Dendritic cell treated with granulocyte-macrophage colony-stimulating factor and Interleukin-4, amounts not matched to agents 40 ng/mL and 50 ng/mL, for 4 days (primary cell): ENCODE measurements around the gene NKD2.

Experiments
- H3K27ac Mint-ChIP-seq: one replicate; pipeline ENCODE4 v1.8.0; 2022; ENCODE audit warnings: mild to moderate bottlenecking, mixed read lengths
- H3K27me3 Mint-ChIP-seq: one replicate; pipeline ENCODE4 v1.8.0; 2022; ENCODE audit warnings: mild to moderate bottlenecking, mixed read lengths
- H3K36me3 Mint-ChIP-seq: one replicate; pipeline ENCODE4 v1.8.0; 2022; ENCODE audit warnings: low read depth, mixed read lengths
- H3K4me1 Mint-ChIP-seq: one replicate; pipeline ENCODE4 v1.8.0; 2022; ENCODE audit warnings: low read depth, mixed read lengths
- H3K4me3 Mint-ChIP-seq: one replicate; pipeline ENCODE4 v1.8.0; 2022; ENCODE audit warnings: mild to moderate bottlenecking, moderate library complexity, mixed read lengths
- H3K9me3 Mint-ChIP-seq: one replicate; pipeline ENCODE4 v1.8.0; 2022; ENCODE audit warnings: mixed read lengths
- intact Hi-C: fragments of 100-400 bp; cut with micrococcal nuclease; formaldehyde crosslinking; loops from one replicate; pipeline ENCODE4 v1.15.0; 2022

The NKD2 gene

GRCh38 chr5:1008451-1009358 is at the start of gene NKD2:
Gene NKD2 (plus strand): TSS chr5:1008802. CDS start chr5:1009058, 256 bp downstream.
- Mint-ChIP-seq H3K9me3 (no peaks in the 10 kb centered on the region), H3K27ac (no peak within 1 kb of the TSS), H3K27me3 (peaks cover 72% of the 10 kb centered on the region), H3K4me1 (peaks cover 16% of the 10 kb centered on the region), H3K4me3 (no peak within 1 kb of the TSS), H3K36me3 (no peaks in the 10 kb centered on the region)
- intact Hi-C loops, result no loop called here

GRCh38 chr5:959581-960531 is 48.7 kb upstream of the NKD2 start:
- Mint-ChIP-seq H3K4me1 (no peaks in the 10 kb centered on the region), H3K9me3 (no peaks in the 10 kb centered on the region), H3K4me3 (no peak overlapping the region), H3K36me3 (no peaks in the 10 kb centered on the region), H3K27ac (no peak overlapping the region), H3K27me3 (peaks cover 18% of the 10 kb centered on the region)
- intact Hi-C loops, result no loop called here

- no peaks in the 10 kb centered on the region for H3K4me1 Mint-ChIP-seq
- no peaks in the 10 kb centered on the region for H3K9me3 Mint-ChIP-seq
- peaks cover 15% of the 10 kb centered on the region for H3K27me3 Mint-ChIP-seq
- H3K27ac Mint-ChIP-seq, result no peak overlapping the region
- no peaks in the 10 kb centered on the region for H3K36me3 Mint-ChIP-seq
- H3K4me3 Mint-ChIP-seq, result no peak overlapping the region
- intact Hi-C loops, result no loop called here
These were observed 48.1 kb upstream of the NKD2 start for GRCh38 chr5:960551-960950.

- intact Hi-C loops, result no loop called here
- no peaks in the 10 kb centered on the region for H3K9me3 Mint-ChIP-seq
These were observed 47.4 kb upstream of the NKD2 start for GRCh38 chr5:961002-961710.

GRCh38 chr5:961711-962240 is 46.8 kb upstream of the NKD2 start:
- Mint-ChIP-seq H3K4me1 (no peaks in the 10 kb centered on the region), H3K9me3 (no peaks in the 10 kb centered on the region), H3K36me3 (no peaks in the 10 kb centered on the region), H3K27me3 (peaks cover 8% of the 10 kb centered on the region), H3K4me3 (no peak overlapping the region), H3K27ac (no peak overlapping the region)
- intact Hi-C loops, result no loop called here

More at GRCh38 chr5:961002-961710, 47.4 kb upstream of the NKD2 start:
- H3K36me3 Mint-ChIP-seq, result no peaks in the 10 kb centered on the region
- H3K4me3 Mint-ChIP-seq, result no peak overlapping the region
- no peak overlapping the region for H3K27ac Mint-ChIP-seq
- H3K27me3 Mint-ChIP-seq, result peaks cover 13% of the 10 kb centered on the region
- no peaks in the 10 kb centered on the region for H3K4me1 Mint-ChIP-seq

- Mint-ChIP-seq H3K9me3 (no peaks in the 10 kb centered on the region), H3K4me1 (no peaks in the 10 kb centered on the region), H3K36me3 (no peaks in the 10 kb centered on the region), H3K27ac (no peak overlapping the region), H3K27me3 (peaks cover 9% of the 10 kb centered on the region), H3K4me3 (no peak overlapping the region)
- intact Hi-C loops, result no loop called here
These were observed 46.2 kb upstream of the NKD2 start for GRCh38 chr5:962386-962785.

- no peaks in the 10 kb centered on the region for H3K36me3 Mint-ChIP-seq
- H3K27ac Mint-ChIP-seq, result no peak overlapping the region
- H3K4me1 Mint-ChIP-seq, result no peaks in the 10 kb centered on the region
- intact Hi-C loops, result no loop called here
- H3K27me3 Mint-ChIP-seq, result peaks cover 9% of the 10 kb centered on the region
- H3K4me3 Mint-ChIP-seq, result no peak overlapping the region
- no peaks in the 10 kb centered on the region for H3K9me3 Mint-ChIP-seq
These were observed 45.8 kb upstream of the NKD2 start for GRCh38 chr5:962801-963200.

- Mint-ChIP-seq H3K9me3 (no peaks in the 10 kb centered on the region), H3K4me3 (no peak overlapping the region), H3K27ac (no peak overlapping the region), H3K36me3 (no peaks in the 10 kb centered on the region), H3K27me3 (peaks cover 11% of the 10 kb centered on the region), H3K4me1 (no peaks in the 10 kb centered on the region)
- intact Hi-C loops, result no loop called here
These were observed 45.3 kb upstream of the NKD2 start for GRCh38 chr5:963310-963672.

GRCh38 chr5:963673-964531 is 44.7 kb upstream of the NKD2 start:
- H3K27me3 Mint-ChIP-seq, result peaks cover 13% of the 10 kb centered on the region
- H3K4me3 Mint-ChIP-seq, result no peak overlapping the region
- no peaks in the 10 kb centered on the region for H3K4me1 Mint-ChIP-seq
- no peaks in the 10 kb centered on the region for H3K9me3 Mint-ChIP-seq
- intact Hi-C loops, result no loop called here
- H3K36me3 Mint-ChIP-seq, result no peaks in the 10 kb centered on the region
- H3K27ac Mint-ChIP-seq, result no peak overlapping the region

- intact Hi-C loops, result no loop called here
- H3K4me3 Mint-ChIP-seq, result no peak overlapping the region
- peaks cover 21% of the 10 kb centered on the region for H3K27me3 Mint-ChIP-seq
- H3K4me1 Mint-ChIP-seq, result no peaks in the 10 kb centered on the region
- H3K27ac Mint-ChIP-seq, result no peak overlapping the region
- no peaks in the 10 kb centered on the region for H3K36me3 Mint-ChIP-seq
- H3K9me3 Mint-ChIP-seq, result no peaks in the 10 kb centered on the region
These were observed 43.8 kb upstream of the NKD2 start for GRCh38 chr5:964821-965220.

GRCh38 chr5:965604-966344 is 42.8 kb upstream of the NKD2 start:
- no peaks in the 10 kb centered on the region for H3K9me3 Mint-ChIP-seq
- no peak overlapping the region for H3K4me3 Mint-ChIP-seq
- H3K27ac Mint-ChIP-seq, result no peak overlapping the region
- no peaks in the 10 kb centered on the region for H3K4me1 Mint-ChIP-seq
- intact Hi-C loops, result no loop called here
- H3K36me3 Mint-ChIP-seq, result no peaks in the 10 kb centered on the region
- peaks cover 20% of the 10 kb centered on the region for H3K27me3 Mint-ChIP-seq

- H3K27ac Mint-ChIP-seq, result no peak overlapping the region
- H3K36me3 Mint-ChIP-seq, result no peaks in the 10 kb centered on the region
- H3K4me1 Mint-ChIP-seq, result no peaks in the 10 kb centered on the region
- no peak overlapping the region for H3K4me3 Mint-ChIP-seq
- peaks cover 23% of the 10 kb centered on the region for H3K27me3 Mint-ChIP-seq
- no peaks in the 10 kb centered on the region for H3K9me3 Mint-ChIP-seq
- intact Hi-C loops, result no loop called here
These were observed 42.3 kb upstream of the NKD2 start for GRCh38 chr5:966345-966710.
